Glutamatergic neuron (in vitro differentiated cells): ENCODE measurements around the gene TUBGCP6. TPM values are rescaled to one million over a fixed set of nuclear protein-coding genes. Genes with fewer than 3 reads are reported as not detected.

ENCODE experiments used
- DNase-seq: peaks from one replicate; pipeline ENCODE4 v3.0.0; 2022
- H3K27ac Mint-ChIP-seq: one replicate; pipeline ENCODE4 v1.8.0; 2020; ENCODE audit warnings: mild to moderate bottlenecking, mixed read lengths, inconsistent platforms; ENCODE audit not compliant: unreplicated experiment
- H3K27me3 Mint-ChIP-seq: one replicate; pipeline ENCODE4 v1.8.0; 2020; ENCODE audit warnings: mild to moderate bottlenecking, moderate library complexity, mixed read lengths, inconsistent platforms; ENCODE audit not compliant: unreplicated experiment
- H3K36me3 Mint-ChIP-seq: one replicate; pipeline ENCODE4 v1.8.0; 2020; ENCODE audit warnings: mild to moderate bottlenecking, mixed read lengths, inconsistent platforms; ENCODE audit not compliant: unreplicated experiment
- H3K4me1 Mint-ChIP-seq: one replicate; pipeline ENCODE4 v1.8.0; 2020; ENCODE audit warnings: mild to moderate bottlenecking, low read depth, mixed read lengths, inconsistent platforms; ENCODE audit not compliant: unreplicated experiment
- H3K4me3 Mint-ChIP-seq: one replicate; pipeline ENCODE4 v1.8.0; 2020; ENCODE audit warnings: mild to moderate bottlenecking, mixed read lengths, inconsistent platforms; ENCODE audit not compliant: unreplicated experiment
- H3K9me3 Mint-ChIP-seq: one replicate; pipeline ENCODE4 v1.8.0; 2020; ENCODE audit warnings: mild to moderate bottlenecking, moderate library complexity, mixed read lengths, inconsistent platforms; ENCODE audit not compliant: unreplicated experiment
- total RNA-seq: library from RNA; stranded (reverse); fragmentation: NEBNext Ultra II Directional; extraction: Animal tissue kit (Norgen Biotek cat#: 25700); gene quantifications from one replicate; pipeline ENCODE4 v1.2.1, GENCODE V29; 2021; ENCODE audit not compliant: unreplicated experiment
- TF ChIP-seq, protein P1 (sequence below): fragments of 200-600 bp; sonication (generic); IDR thresholded peaks from one replicate; pipeline ENCODE4 v1.5.0; 2021; ENCODE audit not compliant: partially characterized antibody, unreplicated experiment

TUBGCP6 gene
- total RNA-seq, 1 donor from 2014 or later = 51.0 TPM

DNA sequence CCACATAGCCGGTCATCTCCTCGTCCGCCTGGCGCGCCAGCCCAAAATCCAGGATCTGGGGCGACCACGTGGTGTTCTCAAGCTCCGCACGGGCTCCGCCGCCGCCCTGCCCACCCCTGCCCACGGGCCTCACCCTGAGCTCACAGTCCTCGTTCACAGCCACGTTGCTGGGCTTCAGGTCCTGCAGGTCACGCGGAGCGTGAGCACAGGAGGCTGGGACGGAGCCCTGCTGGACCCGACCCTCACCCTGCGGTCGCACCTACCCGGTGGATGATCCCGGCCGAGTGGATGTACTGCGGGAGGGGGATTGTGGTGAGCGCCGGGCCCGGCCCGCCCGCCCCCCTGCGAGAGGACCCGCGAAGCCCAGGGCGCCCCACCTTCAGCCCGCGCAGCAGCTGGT is 22.2 kb upstream of the TUBGCP6 start:
- Mint-ChIP-seq H3K27me3 (peaks cover 10% of the 10 kb centered on the region), H3K36me3 (no peaks in the 10 kb centered on the region)
- TF ChIP-seq, protein P1, sequence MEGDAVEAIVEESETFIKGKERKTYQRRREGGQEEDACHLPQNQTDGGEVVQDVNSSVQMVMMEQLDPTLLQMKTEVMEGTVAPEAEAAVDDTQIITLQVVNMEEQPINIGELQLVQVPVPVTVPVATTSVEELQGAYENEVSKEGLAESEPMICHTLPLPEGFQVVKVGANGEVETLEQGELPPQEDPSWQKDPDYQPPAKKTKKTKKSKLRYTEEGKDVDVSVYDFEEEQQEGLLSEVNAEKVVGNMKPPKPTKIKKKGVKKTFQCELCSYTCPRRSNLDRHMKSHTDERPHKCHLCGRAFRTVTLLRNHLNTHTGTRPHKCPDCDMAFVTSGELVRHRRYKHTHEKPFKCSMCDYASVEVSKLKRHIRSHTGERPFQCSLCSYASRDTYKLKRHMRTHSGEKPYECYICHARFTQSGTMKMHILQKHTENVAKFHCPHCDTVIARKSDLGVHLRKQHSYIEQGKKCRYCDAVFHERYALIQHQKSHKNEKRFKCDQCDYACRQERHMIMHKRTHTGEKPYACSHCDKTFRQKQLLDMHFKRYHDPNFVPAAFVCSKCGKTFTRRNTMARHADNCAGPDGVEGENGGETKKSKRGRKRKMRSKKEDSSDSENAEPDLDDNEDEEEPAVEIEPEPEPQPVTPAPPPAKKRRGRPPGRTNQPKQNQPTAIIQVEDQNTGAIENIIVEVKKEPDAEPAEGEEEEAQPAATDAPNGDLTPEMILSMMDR = no peak

GRCh38 chr22:50264946-50265669 is 20.3 kb upstream of the TUBGCP6 start:
- Mint-ChIP-seq H3K27me3 (peaks cover 7% of the 10 kb centered on the region), H3K4me1 (peaks cover 1% of the 10 kb centered on the region), H3K36me3 (no peaks in the 10 kb centered on the region), H3K9me3 (no peaks in the 10 kb centered on the region), H3K27ac (no peak overlapping the region), H3K4me3 (no peak overlapping the region)
- no peak for DNase-seq
- TF ChIP-seq, protein P1 = no peak

More for the DNA sequence above, 22.2 kb upstream of the TUBGCP6 start:
- no peak for DNase-seq
- Mint-ChIP-seq H3K27ac (no peak overlapping the region), H3K9me3 (peaks cover 2% of the 10 kb centered on the region), H3K4me3 (no peak overlapping the region), H3K4me1 (peaks cover 1% of the 10 kb centered on the region)

DNA sequence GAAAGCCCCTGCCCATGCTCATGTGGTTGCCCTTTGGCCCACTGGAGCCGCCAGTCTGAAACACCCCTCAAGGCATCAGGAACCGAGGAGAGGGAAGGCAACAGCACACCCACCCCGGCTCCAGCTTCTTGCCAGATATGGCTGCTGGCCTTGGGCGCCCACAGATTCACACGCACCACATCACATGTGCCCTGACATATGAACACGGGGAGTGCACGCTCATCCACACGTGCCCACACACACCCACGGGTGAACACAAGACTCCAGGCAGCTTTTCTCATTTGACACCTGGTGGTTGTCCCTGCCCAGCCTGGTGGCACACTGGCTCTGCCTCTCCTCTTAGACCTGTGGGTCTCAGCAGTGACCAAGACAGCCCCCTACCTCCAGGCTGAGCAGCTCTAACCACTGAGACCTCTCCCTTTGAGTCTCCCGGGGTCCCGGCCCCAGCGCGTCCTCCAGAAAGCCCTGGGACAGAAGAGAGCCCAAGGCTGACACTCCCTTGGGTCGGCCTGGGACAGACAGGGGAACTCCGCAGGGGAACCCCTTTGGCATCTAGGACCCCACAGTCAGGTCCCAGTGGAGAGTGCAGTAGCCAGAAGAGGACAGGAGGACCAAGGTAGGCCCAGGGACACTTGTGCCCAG is 19.4 kb upstream of the TUBGCP6 start:
- DNase-seq = no peak
- no peak overlapping the region for H3K27ac Mint-ChIP-seq
- TF ChIP-seq, protein P1 = no peak
- H3K4me3 Mint-ChIP-seq = no peak overlapping the region
- H3K36me3 Mint-ChIP-seq = no peaks in the 10 kb centered on the region
- H3K9me3 Mint-ChIP-seq = no peaks in the 10 kb centered on the region
- peaks cover 7% of the 10 kb centered on the region for H3K27me3 Mint-ChIP-seq
- H3K4me1 Mint-ChIP-seq = peaks cover 1% of the 10 kb centered on the region

- Mint-ChIP-seq H3K4me3 (no peak overlapping the region), H3K9me3 (no peaks in the 10 kb centered on the region), H3K4me1 (no peaks in the 10 kb centered on the region), H3K27me3 (peaks cover 8% of the 10 kb centered on the region), H3K27ac (no peak overlapping the region), H3K36me3 (no peaks in the 10 kb centered on the region)
- DNase-seq = no peak
- TF ChIP-seq, protein P1 = no peak
These were observed 18.3 kb upstream of the TUBGCP6 start for GRCh38 chr22:50262973-50263617.

- Mint-ChIP-seq H3K4me3 (peak overlapping the region; percentile 74), H3K27me3 (peaks cover 8% of the 10 kb centered on the region), H3K9me3 (no peaks in the 10 kb centered on the region), H3K36me3 (no peaks in the 10 kb centered on the region), H3K4me1 (no peaks in the 10 kb centered on the region), H3K27ac (no peak overlapping the region)
- no peak for DNase-seq
- TF ChIP-seq, protein P1 = no peak
These were observed 17.7 kb upstream of the TUBGCP6 start for GRCh38 chr22:50262460-50262911.
